Caki2 (cell line): ENCODE measurements around the gene RUFY1. TPM values are rescaled to one million over a fixed set of nuclear protein-coding genes. Genes with fewer than 3 reads are reported as not detected.
"Not testable (repeated sequence)": the region's sequence is repeated elsewhere in the genome, so short reads cannot be mapped to it uniquely, and the experiment has no call there.

Experiments
- DNase-seq: peaks from one replicate; pipeline ENCODE4 v3.0.0-alpha.2; 2015; ENCODE audit warnings: low read depth
- in situ Hi-C: cut with HindIII; loops from 2 replicates; pipeline ENCODE4 v1.10.0; 2016; ENCODE audit warnings: low sequenced_read_pairs, low pct_unique_long_range_greater_than_20kb, mixed read lengths
- total RNA-seq: library from RNA; depleted of rRNA; stranded (reverse); fragments of >200 nt; shearing (Covaris generic); gene quantifications from 2 replicates; pipeline ENCODE4 v1.2.3, GENCODE V29; 2014; ENCODE audit warnings: low replicate concordance; rRNA removed

RUFY1 gene, protein sequence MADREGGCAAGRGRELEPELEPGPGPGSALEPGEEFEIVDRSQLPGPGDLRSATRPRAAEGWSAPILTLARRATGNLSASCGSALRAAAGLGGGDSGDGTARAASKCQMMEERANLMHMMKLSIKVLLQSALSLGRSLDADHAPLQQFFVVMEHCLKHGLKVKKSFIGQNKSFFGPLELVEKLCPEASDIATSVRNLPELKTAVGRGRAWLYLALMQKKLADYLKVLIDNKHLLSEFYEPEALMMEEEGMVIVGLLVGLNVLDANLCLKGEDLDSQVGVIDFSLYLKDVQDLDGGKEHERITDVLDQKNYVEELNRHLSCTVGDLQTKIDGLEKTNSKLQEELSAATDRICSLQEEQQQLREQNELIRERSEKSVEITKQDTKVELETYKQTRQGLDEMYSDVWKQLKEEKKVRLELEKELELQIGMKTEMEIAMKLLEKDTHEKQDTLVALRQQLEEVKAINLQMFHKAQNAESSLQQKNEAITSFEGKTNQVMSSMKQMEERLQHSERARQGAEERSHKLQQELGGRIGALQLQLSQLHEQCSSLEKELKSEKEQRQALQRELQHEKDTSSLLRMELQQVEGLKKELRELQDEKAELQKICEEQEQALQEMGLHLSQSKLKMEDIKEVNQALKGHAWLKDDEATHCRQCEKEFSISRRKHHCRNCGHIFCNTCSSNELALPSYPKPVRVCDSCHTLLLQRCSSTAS
- total RNA-seq = 31.7 and 31.9 TPM in 2 replicates

DNA sequence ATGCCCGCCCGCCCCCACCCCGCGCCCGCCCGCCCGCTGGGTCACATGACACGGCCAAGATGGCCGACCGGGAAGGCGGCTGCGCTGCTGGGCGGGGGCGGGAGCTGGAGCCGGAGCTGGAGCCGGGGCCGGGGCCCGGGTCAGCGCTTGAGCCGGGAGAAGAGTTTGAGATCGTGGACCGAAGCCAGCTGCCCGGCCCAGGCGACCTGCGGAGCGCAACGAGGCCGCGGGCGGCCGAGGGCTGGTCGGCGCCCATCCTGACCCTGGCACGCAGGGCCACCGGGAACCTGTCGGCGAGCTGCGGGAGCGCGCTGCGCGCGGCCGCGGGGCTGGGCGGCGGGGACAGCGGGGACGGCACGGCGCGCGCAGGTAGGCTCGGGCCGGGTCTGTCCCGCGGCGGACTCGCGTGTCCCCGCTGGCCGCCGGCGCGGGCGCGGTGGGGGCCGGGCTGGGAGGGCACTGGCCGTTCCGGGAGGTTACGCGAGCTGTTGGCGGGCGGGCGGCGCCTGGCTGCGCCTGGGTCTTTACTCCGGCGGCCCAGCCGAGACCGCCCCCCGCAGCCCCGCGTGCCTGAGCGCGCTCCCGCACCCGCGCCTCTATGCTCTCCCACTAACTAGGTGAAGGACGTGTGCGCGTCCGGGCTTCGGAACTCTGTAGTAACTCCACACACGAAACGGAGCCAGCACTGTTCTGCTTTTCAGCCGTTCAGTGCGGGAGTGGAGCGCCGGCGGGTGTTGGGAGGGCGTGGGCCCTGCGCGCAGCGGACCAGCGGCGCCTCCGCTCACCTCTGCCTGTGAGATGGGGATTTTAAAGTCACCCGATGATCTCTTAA is at the start of gene RUFY1:
Gene RUFY1, plus strand, starts transcription at position 44 of the 832 bp plus-strand sequence. Its CDS starts 16 bp downstream, at position 60.
- in situ Hi-C loops = no loop called here
- DNase-seq = peak; percentile 83

DNA sequence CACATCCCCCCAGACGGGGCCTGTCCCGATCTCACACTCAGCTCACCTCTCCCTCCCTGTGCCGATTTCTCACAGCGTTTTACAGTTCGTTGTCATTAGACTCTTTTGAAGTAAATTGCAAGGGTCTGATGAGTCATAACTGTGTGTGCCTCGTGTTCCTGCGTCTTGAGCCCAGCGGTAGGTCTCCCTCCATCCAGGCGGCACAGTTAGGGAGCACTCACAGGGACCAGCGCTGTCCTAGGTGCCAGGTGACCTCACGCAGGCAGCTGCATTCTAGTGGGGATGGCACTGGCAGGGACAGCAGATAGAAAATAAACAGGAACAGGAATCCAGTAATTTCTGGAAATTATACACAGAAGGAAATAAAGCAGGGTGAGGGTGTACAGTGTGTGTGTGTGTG is 48.4 kb upstream of the RUFY1 start:
- DNase-seq, in situ Hi-C loops: not testable (repeated sequence)

DNA sequence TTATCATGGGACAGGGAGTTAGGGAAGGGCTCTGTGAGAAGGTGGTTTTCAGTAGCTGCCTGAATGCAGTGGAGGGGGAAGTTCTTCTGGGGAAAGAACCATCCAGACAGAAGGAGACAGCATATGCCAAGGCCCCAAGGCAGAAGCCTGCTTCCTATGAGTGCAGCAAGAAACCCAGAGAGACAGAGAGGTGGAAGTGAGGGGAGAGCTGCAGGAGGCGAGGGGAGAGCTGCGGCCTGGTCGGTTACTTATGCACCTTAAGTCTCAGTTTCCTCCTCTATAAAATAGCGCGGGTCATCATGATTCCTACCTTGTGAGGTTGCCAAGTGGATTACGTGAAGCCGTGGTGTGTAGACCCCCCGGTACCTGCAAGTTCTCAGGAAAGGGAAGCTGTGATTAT is 47.9 kb upstream of the RUFY1 start:
- in situ Hi-C loops, DNase-seq: not testable (repeated sequence)

DNA sequence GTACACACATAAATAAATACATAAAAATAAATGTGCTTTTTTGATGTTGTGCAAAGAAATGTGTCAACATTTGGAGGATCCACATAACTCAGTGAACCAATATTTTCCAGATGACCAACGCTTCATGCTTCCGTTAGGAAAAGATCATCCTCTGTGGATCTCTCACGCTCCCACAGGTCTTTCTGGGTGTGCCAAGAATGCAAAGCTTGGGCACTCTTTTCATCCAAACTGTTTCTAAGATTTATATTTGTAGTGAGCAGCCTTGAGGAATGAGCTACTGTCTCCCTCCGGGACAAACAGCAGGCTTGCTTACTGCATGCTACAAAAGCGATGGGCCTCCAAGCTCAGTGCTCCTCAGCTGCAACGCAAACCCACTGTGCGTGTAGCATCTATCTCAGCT is 46.2 kb upstream of the RUFY1 start:
- DNase-seq = no peak
- in situ Hi-C loops = no loop called here

DNA sequence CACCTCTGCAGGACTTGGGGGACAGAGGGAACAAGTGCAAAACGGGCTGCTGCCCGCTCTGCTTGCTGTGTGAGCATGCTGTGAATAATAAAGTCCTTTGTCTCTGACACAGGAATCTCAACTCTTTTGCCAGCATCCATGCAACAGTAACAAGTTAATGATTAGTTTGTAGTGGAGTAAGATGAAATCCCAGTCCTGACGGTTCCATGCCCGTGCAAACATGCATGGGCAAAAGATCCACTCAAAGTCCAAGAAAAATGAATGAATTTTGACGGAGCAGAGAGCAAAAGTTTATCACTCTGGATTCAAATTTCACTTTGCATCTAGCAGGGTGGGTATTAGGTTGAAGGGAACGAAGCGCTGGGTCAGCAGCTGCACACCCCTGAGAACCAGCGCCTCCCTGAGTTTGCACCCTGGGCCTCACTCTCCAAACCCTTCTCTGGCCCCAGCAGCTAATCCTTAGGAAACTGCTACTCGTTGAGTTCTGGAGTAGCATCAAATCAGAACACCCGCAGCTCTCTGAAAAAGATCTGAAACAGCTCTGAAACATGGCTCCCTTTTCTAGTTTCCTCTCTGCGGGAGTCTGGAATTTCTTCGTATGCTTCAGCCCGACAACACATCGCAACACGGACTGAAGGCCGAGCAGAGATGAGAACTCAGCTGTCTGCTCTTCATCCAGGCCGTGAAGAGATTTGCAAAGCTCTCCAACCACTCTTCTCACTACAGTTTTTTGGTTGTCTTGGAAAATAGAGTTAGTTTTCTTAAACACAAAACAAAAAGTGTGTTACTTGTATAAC is 45.6 kb upstream of the RUFY1 start:
- in situ Hi-C loops = no loop called here
- DNase-seq = no peak

DNA sequence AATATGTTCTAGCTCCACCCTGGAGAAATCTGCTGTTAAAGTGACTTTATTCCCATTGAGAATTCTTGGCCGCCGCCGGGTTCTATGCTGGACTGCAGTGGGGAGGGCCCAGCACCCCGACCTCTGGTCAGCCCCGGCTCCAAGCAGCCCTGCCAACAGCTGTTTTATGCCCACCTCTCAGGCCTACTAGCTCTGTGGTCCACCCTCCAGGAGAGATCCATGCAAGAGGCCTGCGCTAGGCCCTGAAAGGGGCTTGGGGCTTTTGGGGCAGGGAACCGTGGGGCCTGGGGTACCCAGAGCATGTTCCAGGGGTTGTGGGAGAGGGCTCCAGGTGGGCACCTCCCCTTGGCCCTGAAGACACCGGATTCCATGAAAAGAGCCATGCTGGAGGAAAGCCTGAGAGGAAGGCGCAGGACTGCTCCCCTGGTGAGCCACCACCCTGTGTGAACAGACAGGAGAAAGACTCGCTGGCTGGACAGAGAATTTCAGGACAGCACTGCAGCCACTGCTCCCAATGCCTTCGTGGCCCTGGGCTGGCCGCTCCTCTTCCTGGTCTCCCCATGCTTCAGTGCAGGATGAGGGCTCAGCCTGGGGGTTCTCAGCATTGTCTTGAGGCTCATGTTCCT is 44.6 kb upstream of the RUFY1 start:
- in situ Hi-C loops = no loop called here
- DNase-seq = no peak

DNA sequence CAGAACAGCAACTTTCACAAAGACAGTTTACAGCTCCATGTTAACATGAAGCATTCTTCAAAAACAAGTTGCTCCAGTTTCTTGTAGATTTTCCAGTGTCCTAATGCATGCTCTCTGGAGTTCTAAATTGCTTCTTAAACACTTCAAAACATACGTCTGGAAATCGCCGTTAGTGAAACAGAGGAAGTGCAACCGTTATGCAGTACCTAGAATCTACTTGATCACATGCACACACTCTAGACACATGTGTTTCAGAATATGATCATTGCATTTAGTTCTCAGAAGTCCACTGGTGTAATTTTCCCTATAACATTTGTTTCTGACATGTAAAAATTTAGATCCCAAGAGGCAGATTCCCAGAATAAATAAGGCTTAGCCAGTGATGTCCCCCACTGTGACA is 41.1 kb upstream of the RUFY1 start:
- in situ Hi-C loops = no loop called here

DNA sequence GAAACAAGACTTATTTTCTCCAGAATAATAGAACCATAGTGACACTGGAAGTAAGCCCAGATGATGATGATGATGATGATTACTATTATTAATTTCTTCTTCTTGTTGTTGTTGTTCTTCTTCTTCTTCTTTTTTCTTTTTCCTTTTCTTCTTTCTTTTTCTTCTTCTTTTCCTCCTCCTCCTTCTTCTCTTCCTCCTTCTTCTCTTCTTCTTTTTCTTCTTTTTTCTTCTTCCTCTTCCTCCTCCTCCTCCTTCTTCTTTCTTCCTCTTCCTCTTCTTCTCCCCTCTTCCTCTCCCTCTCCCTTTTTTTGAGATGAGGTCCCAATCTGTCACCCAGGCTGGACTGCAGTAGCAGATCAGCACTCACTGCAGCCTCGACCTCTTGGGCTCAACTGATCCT is 40.5 kb upstream of the RUFY1 start:
- in situ Hi-C loops = no loop called here
- no peak for DNase-seq

More for the DNA sequence above, 41.1 kb upstream of the RUFY1 start:
- no peak for DNase-seq

DNA sequence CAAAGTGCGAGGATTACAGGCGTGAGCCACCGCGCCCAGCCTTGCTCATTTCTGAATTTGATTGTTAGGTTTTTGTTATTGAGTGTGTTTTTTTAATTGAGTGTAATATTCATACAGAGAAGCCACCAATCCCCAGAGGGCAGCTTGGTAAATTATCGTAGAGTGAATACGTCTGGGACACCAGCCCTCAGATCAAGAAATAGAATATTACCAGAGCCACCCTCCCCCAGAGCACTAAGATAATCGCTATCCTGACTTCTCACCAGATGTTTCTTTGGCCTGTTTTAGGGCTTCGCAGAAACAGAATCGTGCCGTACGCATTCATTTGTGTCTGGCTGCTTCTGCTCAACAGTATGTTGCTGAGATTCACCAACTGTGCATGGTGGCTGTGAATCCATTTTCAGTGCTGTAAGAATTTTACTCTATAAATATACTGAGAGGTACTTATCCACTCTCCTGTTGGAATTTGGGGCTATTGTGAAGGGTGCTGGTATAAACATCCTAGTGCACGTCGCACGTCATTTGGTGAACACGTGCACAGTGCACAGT is 37.8 kb upstream of the RUFY1 start:
- in situ Hi-C loops = no loop called here
- no peak for DNase-seq

DNA sequence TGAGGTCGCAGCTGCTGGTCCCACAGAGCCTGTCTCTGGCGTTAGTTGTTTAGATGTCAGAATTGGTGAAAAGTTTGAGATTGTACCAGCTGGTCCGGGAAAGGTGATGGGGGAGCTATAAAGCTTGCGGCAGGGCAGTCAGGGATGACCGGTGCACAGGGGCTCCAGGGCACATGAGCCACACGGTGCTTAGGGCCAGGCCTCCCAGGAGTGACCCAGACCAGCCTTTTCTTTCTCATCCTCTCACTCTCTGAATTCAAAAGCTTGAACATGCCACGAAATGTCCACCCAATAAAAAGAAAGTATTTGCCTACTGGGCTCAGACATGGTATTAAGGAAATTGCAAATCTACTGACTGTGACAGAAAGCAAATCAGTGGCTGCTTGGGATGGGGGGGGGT is 34.9 kb upstream of the RUFY1 start:
- DNase-seq, in situ Hi-C loops: not testable (repeated sequence)

DNA sequence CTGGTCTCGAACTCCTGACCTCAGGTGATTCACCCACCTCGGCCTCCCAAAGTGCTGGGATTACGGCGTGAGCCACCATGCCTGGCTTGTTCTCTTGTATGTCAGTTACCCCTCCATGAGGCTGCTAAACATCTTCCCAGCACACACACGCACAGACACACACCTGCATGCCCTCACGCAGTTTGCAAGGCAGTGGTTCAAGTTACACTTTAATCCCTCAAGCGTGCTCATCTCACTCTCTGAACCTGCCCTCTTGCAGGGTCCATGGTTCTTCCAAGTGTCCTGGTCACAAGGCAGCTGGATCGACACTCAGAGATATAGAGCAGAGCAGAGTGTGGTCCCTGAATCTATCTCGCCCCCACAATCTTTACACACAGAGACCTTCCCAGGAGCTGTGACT is 34.1 kb upstream of the RUFY1 start:
- in situ Hi-C loops = no loop called here
- no peak for DNase-seq

DNA sequence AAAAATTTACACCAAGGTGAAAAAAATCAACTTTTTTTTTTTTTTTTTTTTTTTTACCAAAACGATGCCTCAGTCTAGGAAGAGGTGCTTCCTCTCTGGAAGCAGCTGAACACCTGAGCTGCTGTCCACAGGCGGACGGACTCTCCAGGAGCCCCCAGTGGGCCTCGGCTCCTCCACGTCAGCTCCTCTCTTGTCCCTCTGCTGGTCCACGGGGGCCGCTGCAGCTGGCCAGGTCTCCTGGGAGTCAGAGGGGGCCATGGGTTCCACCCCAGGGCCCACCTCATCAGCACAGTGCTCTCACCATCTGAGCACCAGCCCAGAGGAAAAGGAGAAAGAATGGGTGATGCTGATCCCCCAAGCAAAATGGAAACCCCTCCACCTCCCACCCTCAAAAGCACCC is 32.6 kb upstream of the RUFY1 start:
- in situ Hi-C loops = not testable (repeated sequence)

DNA sequence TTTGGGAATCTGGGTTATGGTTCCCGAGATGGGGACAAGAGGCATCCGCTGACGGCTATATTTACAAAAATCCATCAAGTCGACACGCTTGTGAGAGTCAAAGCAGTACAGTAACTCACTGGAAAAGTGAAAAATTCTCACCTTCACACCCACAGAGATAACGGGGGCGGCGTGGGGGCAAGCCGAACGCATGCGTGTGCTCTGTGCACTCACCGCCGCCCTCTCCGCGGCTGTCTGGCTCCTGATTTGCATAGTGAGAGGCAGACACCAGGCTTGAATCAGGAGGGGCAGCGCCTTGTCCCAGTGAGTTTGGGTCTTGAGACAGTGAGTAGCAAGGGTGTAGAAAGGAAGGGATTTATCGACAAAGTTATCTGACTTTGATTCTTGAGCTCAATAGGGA is 32.0 kb upstream of the RUFY1 start:
- in situ Hi-C loops, DNase-seq: not testable (repeated sequence)

More for the DNA sequence above, 32.6 kb upstream of the RUFY1 start:
- not testable (repeated sequence) for DNase-seq

DNA sequence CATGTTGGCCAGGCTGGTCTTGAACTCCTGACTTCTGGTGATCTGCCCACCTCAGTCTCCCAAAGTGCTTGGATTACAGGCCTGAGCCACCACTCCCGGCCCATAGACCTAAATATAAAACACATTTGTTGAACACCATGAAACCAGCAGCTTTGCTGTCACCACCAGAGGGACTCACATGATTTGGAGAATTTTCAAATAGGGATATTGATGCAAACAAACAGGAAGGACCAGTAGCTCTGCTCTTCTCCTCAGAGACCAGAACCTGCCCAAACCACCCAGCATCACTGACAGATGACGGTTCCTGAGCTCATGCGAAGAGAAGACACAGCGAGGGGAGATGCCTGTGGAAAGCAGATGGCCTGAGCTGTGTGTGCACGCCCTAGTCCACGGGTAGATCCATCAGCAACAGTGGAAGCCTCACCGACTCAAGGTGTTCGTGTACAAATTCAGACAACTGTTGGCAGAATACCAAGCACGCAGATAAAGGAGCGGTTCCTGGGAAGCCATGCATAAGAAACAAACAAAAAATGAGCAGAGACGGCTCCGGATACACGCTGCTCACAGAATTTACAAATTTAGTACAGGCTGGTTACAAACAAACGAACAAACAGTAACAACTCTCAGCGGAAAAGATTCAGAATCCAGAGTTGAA is 30.8 kb upstream of the RUFY1 start:
- DNase-seq, in situ Hi-C loops: not testable (repeated sequence)

DNA sequence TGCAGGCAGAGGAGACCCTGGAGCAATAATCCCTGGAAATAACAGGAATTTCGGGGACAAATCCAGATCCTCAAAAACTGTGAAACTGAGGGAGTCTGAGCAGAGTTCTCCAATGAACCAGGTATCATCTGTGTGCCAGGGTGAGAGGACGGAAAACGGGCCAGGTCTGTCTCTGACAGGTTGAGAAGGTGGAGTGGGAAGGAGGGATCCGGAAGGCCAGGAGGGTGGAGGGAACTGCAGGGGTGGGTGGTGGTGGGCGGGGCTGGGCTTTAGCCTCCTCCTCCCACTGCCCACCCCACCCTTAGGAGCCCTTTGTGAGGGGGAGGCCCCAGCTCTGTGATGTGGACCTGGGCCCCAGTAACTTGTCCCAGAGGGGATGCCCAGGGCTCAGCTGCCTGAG is 28.2 kb upstream of the RUFY1 start:
- DNase-seq, in situ Hi-C loops: not testable (repeated sequence)

DNA sequence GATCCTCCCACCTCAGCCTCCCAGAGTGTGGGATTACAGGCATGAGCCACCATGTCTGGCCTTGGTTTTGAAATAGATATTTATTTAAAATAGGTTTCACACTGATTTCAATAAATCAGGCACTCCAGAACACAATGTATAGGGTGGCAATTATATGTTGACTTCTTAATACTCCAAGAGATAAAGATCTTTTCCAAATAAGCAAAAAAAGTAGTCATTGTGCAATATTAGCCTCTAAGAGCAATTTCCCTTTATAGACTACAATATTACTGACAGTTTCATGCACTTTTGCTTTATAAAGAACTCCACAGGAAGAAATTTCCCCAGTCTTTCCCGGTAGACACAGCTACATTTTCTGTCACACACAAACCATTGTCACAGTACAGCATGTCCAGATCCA is 23.4 kb upstream of the RUFY1 start:
- in situ Hi-C loops = no loop called here

More for the DNA sequence above, 23.4 kb upstream of the RUFY1 start:
- DNase-seq = no peak
